A673 (cell line): ENCODE measurements around the gene SELENON. TPM values are rescaled to one million over a fixed set of nuclear protein-coding genes. Genes with fewer than 3 reads are reported as not detected.

Experiments used
- BruUV-seq: library from RNA; stranded (reverse); fragments of 400-500 nt; replicated peaks from 2 replicates; lab custom pipeline; 2021; lab: Mats Ljungman, UMichigan
- CTCF ChIA-PET: fragments of 300-600 bp; sonication (Branson Sonifier 250); formaldehyde crosslinking; loops from one replicate; lab custom pipeline; 2022; ENCODE audit warnings: antibody characterized with exemption; lab: Charles Lee
- POLR2A ChIA-PET: fragments of 300-600 bp; sonication (Branson Sonifier 250); formaldehyde crosslinking; loops from one replicate; lab custom pipeline; 2022; ENCODE audit warnings: antibody characterized with exemption; ENCODE audit not compliant: low non-redundant PET; lab: Charles Lee
- DNase-seq: peaks from one replicate; pipeline ENCODE4 v3.0.0-alpha.2; 2015; ENCODE audit warnings: low spot score
- H3K27ac ChIP-seq: fragments of 200-600 bp; sonication (generic); 2 replicates; pipeline ENCODE4 v1.5.1; 2016; ENCODE audit warnings: mixed run types, low read depth, mild to moderate bottlenecking, mixed read lengths, antibody characterized with exemption, low read length; ENCODE audit not compliant: poor library complexity, severe bottlenecking
- H3K27me3 ChIP-seq: fragments of 200-600 bp; sonication (generic); replicated peaks from 2 replicates; pipeline ENCODE4 v1.6.1; 2017; ENCODE audit warnings: mixed run types, low read depth, mild to moderate bottlenecking, mixed read lengths, antibody characterized with exemption, low read length; ENCODE audit not compliant: insufficient read depth, poor library complexity
- H3K36me3 ChIP-seq: fragments of 200-600 bp; sonication (generic); 2 replicates; pipeline ENCODE4 v1.6.1; 2016; ENCODE audit warnings: mixed run types, mild to moderate bottlenecking, mixed read lengths, antibody characterized with exemption, low read length; ENCODE audit not compliant: insufficient read depth, poor library complexity, severe bottlenecking
- H3K4me1 ChIP-seq: fragments of 200-600 bp; sonication (generic); 2 replicates; pipeline ENCODE4 v1.6.1; 2017; ENCODE audit warnings: mixed run types, mild to moderate bottlenecking, mixed read lengths, antibody characterized with exemption, low read length; ENCODE audit not compliant: insufficient read depth, poor library complexity, severe bottlenecking
- H3K4me3 ChIP-seq: fragments of 200-600 bp; sonication (generic); 2 replicates; pipeline ENCODE4 v1.5.1; 2016; ENCODE audit warnings: low read depth, mixed run types, mild to moderate bottlenecking, mixed read lengths, low read length; ENCODE audit not compliant: poor library complexity, severe bottlenecking
- H3K9me3 ChIP-seq: fragments of 200-600 bp; sonication (generic); 2 replicates; pipeline ENCODE4 v1.6.1; 2016; ENCODE audit warnings: mixed run types, low read depth, mild to moderate bottlenecking, mixed read lengths, antibody characterized with exemption, low read length; ENCODE audit not compliant: poor library complexity, severe bottlenecking
- CTCF ChIP-seq: fragments of 300-800, 200-600 bp; sonication (generic); conservative IDR thresholded peaks from 2 replicates; pipeline ENCODE4 v1.5.1; 2017; ENCODE audit warnings: low read depth, mild to moderate bottlenecking, antibody characterized with exemption, low read length, moderate library complexity, mixed read lengths
- EZH2 ChIP-seq: fragments of 200-600 bp; sonication (generic); IDR thresholded peaks from 2 replicates; pipeline ENCODE4 v1.6.1; 2017; ENCODE audit warnings: borderline replicate concordance, low read depth, mild to moderate bottlenecking, mixed read lengths, antibody characterized with exemption, low read length; ENCODE audit not compliant: poor library complexity, severe bottlenecking
- intact Hi-C: fragments of 100-400 bp; cut with micrococcal nuclease; formaldehyde crosslinking; loops from one replicate; pipeline ENCODE4 v1.10.0; 2022; ENCODE audit not compliant: unreplicated experiment
- total RNA-seq: library from RNA; stranded (reverse); gene quantifications from 2 replicates; pipeline ENCODE4 v1.2.3, GENCODE V29; 2021

The SELENON gene
- total RNA-seq, 1 experiment from 2014 or later = 50.4 TPM

- peaks cover 3% of the 10 kb centered on the region for H3K36me3 ChIP-seq
- no peak overlapping the region for H3K27ac ChIP-seq
- ChIA-PET CTCF (no interaction called here), POLR2A (no interaction called here)
- H3K4me3 ChIP-seq = no peak overlapping the region
- no peak for TF ChIP-seq EZH2
- no peak for DNase-seq
- intact Hi-C loops = loop anchor here (2.0 kb wide), 1 partner anchor 195 kb away; no protein-coding TSS in a partner anchor
- BruUV-seq = no TSS peak
- no peaks in the 10 kb centered on the region for H3K27me3 ChIP-seq
- peaks cover 6% of the 10 kb centered on the region for H3K4me1 ChIP-seq
- no peaks in the 10 kb centered on the region for H3K9me3 ChIP-seq
These were observed 3.4 kb downstream of the SELENON start for GRCh38 chr1:25803368-25803767.

GRCh38 chr1:25804244-25804963, 4.4 kb downstream of the SELENON start:
- ChIA-PET POLR2A (no interaction called here), CTCF (no interaction called here)
- DNase-seq = no peak
- TF ChIP-seq EZH2 (no peak), CTCF (no peak)
- no peaks in the 10 kb centered on the region for H3K27me3 ChIP-seq
- no peaks in the 10 kb centered on the region for H3K9me3 ChIP-seq
- BruUV-seq = no TSS peak
- H3K4me1 ChIP-seq = peaks cover 4% of the 10 kb centered on the region
- intact Hi-C loops = no loop called here
- H3K4me3 ChIP-seq = no peak overlapping the region
- peaks cover 3% of the 10 kb centered on the region for H3K36me3 ChIP-seq
- no peak overlapping the region for H3K27ac ChIP-seq

- intact Hi-C loops = no loop called here
- Histone ChIP-seq H3K9me3 (no peaks in the 10 kb centered on the region), H3K27me3 (no peaks in the 10 kb centered on the region), H3K27ac (no peak overlapping the region), H3K36me3 (peaks cover 3% of the 10 kb centered on the region), H3K4me1 (no peaks in the 10 kb centered on the region), H3K4me3 (no peak overlapping the region)
- no peak for TF ChIP-seq EZH2
- no peak for TF ChIP-seq CTCF
- CTCF ChIA-PET = no interaction called here
- POLR2A ChIA-PET = no interaction called here
- DNase-seq = no peak
- no TSS peak for BruUV-seq
These were observed 5.2 kb downstream of the SELENON start for GRCh38 chr1:25804964-25805862.
